Vagina (tissue), 2 donors: ENCODE data around the gene ZNF419.
"Not testable (repeated sequence)": the region's sequence is repeated elsewhere in the genome, so short reads cannot be mapped to it uniquely, and the experiment has no call there.

ENCODE experiments used
- CTCF ChIP-seq, 3 experiments: fragments of 450-650 bp in 2 of 3; fragments of 200-600 bp in 1 of 3; sonication (generic) in 1 of 3; IDR thresholded peaks; one replicate each; pipeline ENCODE4 v1.5.1; 2017 to 2019; ENCODE audit warnings: antibody characterized with exemption in 3 of 3, mild to moderate bottlenecking in 2 of 3, moderate library complexity in 2 of 3
- POLR2AphosphoS5 ChIP-seq, 2 donors: sonication (generic); formaldehyde crosslinking; IDR thresholded peaks; one replicate each; pipeline ENCODE4 v1.9.0; 2017; ENCODE audit warnings: antibody characterized with exemption in 2 of 2, mild to moderate bottlenecking in 2 of 2, low read depth in 1 of 2; ENCODE audit not compliant: insufficient read depth in 1 of 2

- TF ChIP-seq CTCF (IDR thresholded peaks at IDR 0.05); POLR2AphosphoS5 (IDR thresholded peaks at IDR 0.05; ENCODE audit: insufficient read depth in 1 of 2, low read depth in 1 of 2): not testable (repeated sequence)
These were observed 30.5 kb downstream of the ZNF419 start for GRCh38 chr19:57518021-57518420.
